ENCODE data around the gene CFAP74. TPM values are rescaled to one million over a fixed set of nuclear protein-coding genes. Genes with fewer than 3 reads are reported as not detected.
A peak's percentile ranks its signal among the peaks of the same experiment; 100 is the strongest.

CFAP74 gene
- total and polyA plus RNA-seq, 2 of the 13 experiments (the other 11 are each of a cell fraction or from before 2014, with no cell fraction given) = 0.27 to 0.62 TPM

GRCh38 chr1:2049718-2050431, 46.3 kb upstream of the CFAP74 start, which contains the start of gene PRKCZ (continued):
- peak; percentile 96; the same call in 1 of the 2 replicates for TF ChIP-seq CAMTA2 (CRISPR knock-in tag; IDR thresholded peaks at IDR 0.05; ENCODE audit: borderline replicate concordance)
- TF ChIP-seq CBX1 (IDR thresholded peaks at IDR 0.05; ENCODE audit: low read depth) = no peak
- TF ChIP-seq ATF2 (CRISPR knock-in tag; IDR thresholded peaks at IDR 0.05) = no peak
- TF ChIP-seq HNRNPH1 (optimal IDR thresholded peaks at IDR 0.05; ENCODE audit: low read depth, low read length) = no peak
- no peak for TF ChIP-seq LRRFIP1 (CRISPR knock-in tag; conservative IDR thresholded peaks at IDR 0.05)
- TF ChIP-seq DMTF1 (CRISPR knock-in tag; IDR thresholded peaks at IDR 0.05) = no peak
- 0 out of 2 replicates have a peak, but pooled peaks have one; percentile 64 for TF ChIP-seq ZNF20 (CRISPR knock-in tag; IDR thresholded peaks at IDR 0.05)
- TF ChIP-seq DPF2 (CRISPR knock-in tag; IDR thresholded peaks at IDR 0.05; ENCODE audit: borderline replicate concordance, low read depth) = no peak
- TF ChIP-seq KDM5B (CRISPR knock-in tag; IDR thresholded peaks at IDR 0.05; ENCODE audit: borderline replicate concordance) = peak; percentile 87
- peak; percentile 86; the same call in 1 of the 2 replicates for TF ChIP-seq RXRA (CRISPR knock-in tag; IDR thresholded peaks at IDR 0.05)
- TF ChIP-seq AGO2 (optimal IDR thresholded peaks at IDR 0.05; ENCODE audit: low read depth, low read length) = peak; percentile 61
- TF ChIP-seq ZNF816 (CRISPR knock-in tag; IDR thresholded peaks at IDR 0.05; ENCODE audit: borderline replicate concordance) = no peak
- peak; percentile 67; the same call in 1 of the 2 replicates for TF ChIP-seq GMEB1 (CRISPR knock-in tag; IDR thresholded peaks at IDR 0.05; ENCODE audit: borderline replicate concordance)
- TF ChIP-seq ZNF558 (CRISPR knock-in tag; IDR thresholded peaks at IDR 0.05; ENCODE audit: borderline replicate concordance) = 0 out of 2 replicates have a peak, but pooled peaks have one; percentile 38
- TF ChIP-seq JARID2 (CRISPR knock-in tag; IDR thresholded peaks at IDR 0.05; ENCODE audit: insufficient replicate concordance) = no peak
- no peak for TF ChIP-seq STAG1 (CRISPR knock-in tag; IDR thresholded peaks at IDR 0.05)

Measured in HepG2 (cell line).